ENCODE measurements around the gene ATP6V1C2. TPM values are rescaled to one million over a fixed set of nuclear protein-coding genes. Genes with fewer than 3 reads are reported as not detected.

The ATP6V1C2 gene
- total RNA-seq, 1 donor from 2014 or later, result 0.26 TPM

- Histone ChIP-seq H3K4me3 (ENCODE audit: low read depth, low read length) (no peak overlapping the region), H3K27me3 (ENCODE audit: control insufficient read depth, insufficient read depth, low read length) (no peaks in the 10 kb centered on the region), H3K36me3 (ENCODE audit: control insufficient read depth, insufficient read depth, low read length) (peaks cover 30% of the 10 kb centered on the region)
- TF ChIP-seq CTCF (IDR thresholded peaks at IDR 0.05; ENCODE audit: insufficient read depth, low read length, severe bottlenecking), result no peak
- DNase-seq (ENCODE audit: low read depth), result peak; percentile 45
- no peak for FAIRE-seq
Measured at GRCh38 chr2:10783421-10783820, 62.0 kb downstream of the ATP6V1C2 start.

DNA sequence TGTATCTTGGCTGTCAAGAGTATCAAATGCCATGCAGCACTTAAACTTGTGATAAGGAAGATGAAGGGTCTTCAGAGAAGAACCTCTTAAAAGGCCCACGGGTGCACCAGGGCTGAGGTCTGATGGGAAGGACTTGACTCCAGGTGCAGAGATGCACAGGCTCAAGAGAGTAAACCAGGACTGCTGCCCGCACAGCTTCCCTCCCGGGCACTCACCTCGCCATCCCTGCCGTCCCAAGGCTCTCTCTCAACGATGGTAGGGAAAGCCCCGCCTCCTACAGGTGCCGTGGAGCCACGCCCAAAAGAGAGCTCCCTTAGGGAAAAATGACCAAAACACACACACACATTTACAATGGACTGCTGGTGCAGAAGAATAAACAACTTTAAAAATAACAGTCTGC lies 63.3 kb downstream of the ATP6V1C2 start:
- no peak overlapping the region for H3K4me3 ChIP-seq (ENCODE audit: low read depth, low read length)
- no peak for TF ChIP-seq CTCF (IDR thresholded peaks at IDR 0.05; ENCODE audit: insufficient read depth, low read length, severe bottlenecking)
- peaks cover 36% of the 10 kb centered on the region for H3K36me3 ChIP-seq (ENCODE audit: control insufficient read depth, insufficient read depth, low read length)
- no peaks in the 10 kb centered on the region for H3K27me3 ChIP-seq (ENCODE audit: control insufficient read depth, insufficient read depth, low read length)
- DNase-seq (ENCODE audit: low read depth) (no peak), FAIRE-seq (no peak)

DNA sequence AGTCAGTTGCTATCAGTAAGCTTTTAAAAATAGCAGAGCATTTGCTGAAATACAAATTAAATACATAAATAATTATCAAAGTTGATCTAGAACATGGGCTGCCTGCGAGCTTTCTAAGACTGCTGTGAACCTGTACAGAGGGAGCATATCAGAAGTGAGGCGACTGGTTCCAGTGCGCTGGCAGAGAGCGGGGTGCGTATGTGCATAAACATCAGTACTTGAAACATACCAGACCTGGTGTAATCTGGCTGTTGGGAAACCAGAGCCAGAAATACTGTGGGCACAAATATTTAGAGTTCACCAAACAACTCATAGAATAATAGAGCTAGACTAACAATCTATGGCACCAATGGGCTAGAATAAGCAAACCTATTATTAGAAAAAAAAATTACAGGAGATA lies 63.8 kb downstream of the ATP6V1C2 start:
- H3K36me3 ChIP-seq (ENCODE audit: control insufficient read depth, insufficient read depth, low read length), result peaks cover 31% of the 10 kb centered on the region
- H3K4me3 ChIP-seq (ENCODE audit: low read depth, low read length), result no peak overlapping the region
- TF ChIP-seq CTCF (IDR thresholded peaks at IDR 0.05; ENCODE audit: insufficient read depth, low read length, severe bottlenecking), result no peak
- DNase-seq (ENCODE audit: low read depth) (no peak), FAIRE-seq (no peak)
- no peaks in the 10 kb centered on the region for H3K27me3 ChIP-seq (ENCODE audit: control insufficient read depth, insufficient read depth, low read length)

- Histone ChIP-seq H3K36me3 (ENCODE audit: control insufficient read depth, insufficient read depth, low read length) (peaks cover 32% of the 10 kb centered on the region), H3K27me3 (ENCODE audit: control insufficient read depth, insufficient read depth, low read length) (no peaks in the 10 kb centered on the region), H3K4me3 (ENCODE audit: low read depth, low read length) (no peak overlapping the region)
- peak; percentile 8 for TF ChIP-seq CTCF (IDR thresholded peaks at IDR 0.05; ENCODE audit: insufficient read depth, low read length, severe bottlenecking)
- FAIRE-seq (no peak), DNase-seq (ENCODE audit: low read depth) (no peak)
Measured at GRCh38 chr2:10786240-10786982, 65.0 kb downstream of the ATP6V1C2 start.

DNA sequence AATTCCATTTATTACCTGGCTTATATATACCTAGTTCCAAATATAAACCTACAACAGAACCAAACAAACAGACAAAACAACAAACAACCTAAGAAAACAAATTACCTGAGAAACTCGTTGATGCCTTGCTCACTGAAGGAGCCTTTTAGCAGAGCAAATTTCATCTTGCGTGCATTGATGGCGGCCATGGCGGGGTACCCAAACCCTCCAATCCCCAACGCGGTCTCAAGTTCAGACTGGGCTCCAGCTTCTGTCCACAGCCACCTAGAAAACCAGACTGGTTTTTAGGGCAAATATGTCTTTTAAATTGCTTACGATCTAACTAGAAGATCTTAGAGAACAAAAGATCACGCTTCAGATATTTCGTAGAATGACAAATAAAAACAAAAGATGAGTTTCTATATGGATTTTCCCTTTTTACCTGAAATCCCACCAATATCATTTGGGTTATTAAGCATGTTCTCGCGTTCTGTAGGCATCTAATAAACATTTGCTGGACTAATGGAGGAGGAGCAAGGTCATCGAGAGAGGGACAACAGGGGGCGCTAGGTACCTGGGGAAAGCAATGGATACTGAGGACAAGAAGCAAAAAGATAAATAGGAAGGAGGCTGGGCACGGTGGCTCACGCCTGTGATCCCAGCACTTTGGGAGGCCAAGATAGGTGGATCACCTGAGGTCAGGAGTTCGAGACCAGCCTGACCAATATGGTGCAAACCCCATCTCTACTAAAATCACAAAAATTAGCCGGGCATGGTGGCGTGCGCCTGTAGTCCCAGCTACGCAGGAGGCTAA lies 65.9 kb downstream of the ATP6V1C2 start:
- FAIRE-seq, result no peak
- H3K4me3 ChIP-seq (ENCODE audit: low read depth, low read length), result no peak overlapping the region
- H3K27me3 ChIP-seq (ENCODE audit: control insufficient read depth, insufficient read depth, low read length), result no peaks in the 10 kb centered on the region
- peak; percentile 19 for TF ChIP-seq CTCF (IDR thresholded peaks at IDR 0.05; ENCODE audit: insufficient read depth, low read length, severe bottlenecking)
- peaks cover 29% of the 10 kb centered on the region for H3K36me3 ChIP-seq (ENCODE audit: control insufficient read depth, insufficient read depth, low read length)
- no peak for DNase-seq (ENCODE audit: low read depth)

Measured in bronchial epithelial cell (primary cell).